ENCODE results near the gene MST1R.
"Not testable (repeated sequence)": the region's sequence is repeated elsewhere in the genome, so short reads cannot be mapped to it uniquely, and the experiment has no call there.

Gene MST1R

DNA sequence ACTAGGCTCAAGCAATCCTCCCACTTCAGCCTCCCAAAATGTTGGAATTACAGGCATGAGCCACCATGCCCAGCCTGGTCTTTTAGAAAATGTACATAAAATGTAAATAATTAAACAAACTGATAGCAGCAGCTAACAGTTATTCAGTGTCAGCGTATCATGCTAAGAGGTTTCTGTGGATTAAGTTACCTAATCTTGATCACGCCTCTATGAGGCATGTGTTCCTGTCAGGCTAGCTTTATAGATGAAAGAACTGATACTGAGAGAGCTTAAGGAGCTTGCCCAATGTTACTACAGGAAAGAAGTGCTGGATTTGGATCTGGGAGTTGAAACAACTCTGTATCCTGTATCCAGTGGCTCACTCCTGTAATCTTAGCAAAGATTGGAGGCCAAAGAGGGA, 11.2 kb upstream of the MST1R start:
- H3K4me3 ChIP-seq (ENCODE audit: low read depth, low read length), result no peak overlapping the region
- no peak for DNase-seq (ENCODE audit: low read depth)

- H3K4me3 ChIP-seq (ENCODE audit: low read depth, low read length), result no peak overlapping the region
- DNase-seq (ENCODE audit: low read depth), result no peak
Measured at GRCh38 chr3:49912881-49913281, 9.2 kb upstream of the MST1R start.

GRCh38 chr3:49911611-49912010, 7.9 kb upstream of the MST1R start:
- DNase-seq (ENCODE audit: low read depth), result no peak
- no peak overlapping the region for H3K4me3 ChIP-seq (ENCODE audit: low read depth, low read length)

- H3K4me3 ChIP-seq (ENCODE audit: low read depth, low read length), result no peak overlapping the region
- no peak for DNase-seq (ENCODE audit: low read depth)
Measured at GRCh38 chr3:49911124-49911420, 7.4 kb upstream of the MST1R start.

GRCh38 chr3:49910409-49911123, 6.9 kb upstream of the MST1R start:
- DNase-seq (ENCODE audit: low read depth), result no peak
- no peak overlapping the region for H3K4me3 ChIP-seq (ENCODE audit: low read depth, low read length)

DNA sequence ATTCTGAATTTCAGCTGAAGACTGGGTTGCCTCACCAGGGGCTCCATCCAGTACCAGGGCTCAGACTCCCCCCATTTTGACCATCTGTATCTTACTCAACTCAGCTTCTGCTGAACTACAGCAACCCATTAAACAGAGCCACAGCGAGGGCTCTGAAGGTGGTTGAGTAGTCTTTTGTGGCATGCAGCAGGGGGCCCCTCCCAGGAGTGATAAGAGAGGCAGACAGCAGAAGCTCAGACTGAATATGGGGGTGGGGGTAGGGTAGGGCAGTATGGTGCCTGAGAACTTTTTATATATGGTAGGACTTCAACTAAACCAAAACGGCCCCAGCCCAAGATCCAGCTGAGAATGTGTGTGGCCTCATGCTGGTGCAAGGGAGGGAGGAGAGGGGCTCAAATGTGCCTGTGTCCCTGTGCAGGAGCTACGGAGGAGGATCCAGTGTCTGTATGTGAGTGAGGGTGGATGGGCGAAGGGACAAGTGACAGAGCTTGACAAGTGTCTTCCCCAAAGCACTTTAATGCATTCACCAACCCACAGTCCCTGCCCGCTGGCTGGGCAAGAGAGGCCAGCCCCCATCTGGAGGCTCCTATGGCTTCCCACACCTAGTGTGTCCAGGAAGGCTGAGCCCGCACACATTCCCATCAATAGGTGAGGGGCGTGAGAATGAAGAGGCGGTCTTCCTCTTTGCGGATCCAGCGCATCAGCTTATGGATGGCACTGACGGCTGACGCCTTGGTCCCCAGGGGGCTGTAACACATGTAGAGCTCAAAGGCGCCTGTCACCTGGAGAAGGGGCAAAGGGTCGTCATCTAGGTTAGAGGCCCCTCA, 4.9 kb upstream of the MST1R start:
- DNase-seq (ENCODE audit: low read depth), result no peak
- H3K4me3 ChIP-seq (ENCODE audit: low read depth, low read length), result no peak overlapping the region

DNA sequence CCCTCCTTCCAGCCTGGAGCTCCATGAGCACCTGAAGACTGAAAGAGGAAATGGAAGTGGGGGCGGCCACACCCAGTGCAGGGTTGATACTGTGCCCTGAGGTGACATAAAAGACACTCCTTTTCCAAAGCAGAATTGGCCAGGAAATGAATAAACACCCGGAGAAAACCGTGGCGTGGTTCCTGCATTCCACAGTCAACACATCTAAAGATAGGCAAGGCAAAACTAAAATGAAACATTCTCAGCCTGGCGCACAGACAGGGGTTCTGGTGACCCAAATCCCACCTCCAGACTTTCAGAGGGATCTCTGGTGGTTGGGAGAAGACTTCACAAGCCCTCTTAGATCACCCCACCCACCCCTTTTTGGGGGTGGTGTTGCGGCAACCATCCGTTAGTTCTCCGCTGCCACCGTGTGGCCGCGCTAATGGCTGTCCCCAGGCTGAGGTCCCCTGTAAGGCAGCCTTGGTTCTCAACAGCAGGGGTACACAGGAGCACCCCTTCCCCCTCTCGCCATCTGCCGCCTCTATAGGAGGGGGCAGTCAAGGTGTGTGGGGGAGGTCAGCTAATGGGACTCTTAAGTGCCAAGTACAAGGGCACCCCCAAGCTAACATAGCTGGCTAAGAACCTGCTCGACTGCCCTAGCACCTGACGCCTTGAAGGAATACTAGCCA, 2.5 kb upstream of the MST1R start:
- DNase-seq (ENCODE audit: low read depth), result no peak
- peak overlapping the region; percentile 18 for H3K4me3 ChIP-seq (ENCODE audit: low read depth, low read length)

GRCh38 chr3:49904448-49904847, 775 bp upstream of the MST1R start:
- H3K4me3 ChIP-seq (ENCODE audit: low read depth, low read length); DNase-seq (ENCODE audit: low read depth): not testable (repeated sequence)

DNA sequence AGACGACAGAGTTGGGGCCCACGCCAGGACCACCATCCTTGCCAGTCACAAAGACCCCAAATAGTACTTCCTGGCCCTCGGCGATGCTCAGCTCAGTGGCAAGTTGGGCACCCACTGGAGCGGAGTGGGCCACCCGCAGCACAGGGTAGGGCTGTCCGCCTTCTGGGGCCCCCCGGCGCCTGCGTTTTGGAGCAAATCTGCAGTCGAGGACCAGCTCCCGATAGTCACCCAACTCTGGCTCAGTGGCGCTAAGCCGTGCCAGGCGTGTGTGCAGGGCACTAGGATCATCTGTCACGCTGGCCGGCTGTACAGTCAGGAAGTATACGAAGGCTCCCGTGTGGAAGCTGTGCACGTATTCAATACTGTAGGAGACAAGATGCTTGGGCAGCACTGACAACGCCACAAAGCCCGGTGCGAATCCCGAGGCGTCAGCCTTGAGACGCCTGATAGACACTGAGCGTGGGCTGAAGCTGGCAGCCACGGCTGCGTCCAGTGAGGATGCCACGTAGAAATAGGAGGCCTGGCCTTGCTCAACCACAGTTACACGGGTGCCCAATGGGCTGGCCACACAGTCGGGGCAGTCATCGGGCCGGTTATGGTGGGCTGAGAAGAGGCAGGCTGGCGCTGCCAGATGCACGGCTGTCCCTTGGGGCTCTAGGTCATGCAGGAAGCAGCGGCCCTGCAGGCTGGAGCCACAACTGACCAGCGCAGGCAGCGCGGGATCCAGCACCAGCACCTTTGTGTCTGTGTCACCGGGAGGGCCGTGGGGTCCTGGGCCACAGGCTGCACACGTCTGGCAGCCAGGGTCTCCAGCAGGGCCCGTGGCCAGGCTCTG, 945 bp downstream of the MST1R start:
- no peak for DNase-seq (ENCODE audit: low read depth)

GRCh38 chr3:49901366-49902339, 2.0 kb downstream of the MST1R start:
- DNase-seq (ENCODE audit: low read depth), result no peak
- H3K4me3 ChIP-seq (ENCODE audit: low read depth, low read length), result no peak overlapping the region

More for the DNA sequence above, 945 bp downstream of the MST1R start:
- no peak overlapping the region for H3K4me3 ChIP-seq (ENCODE audit: low read depth, low read length)

GRCh38 chr3:49900491-49901153, 3.1 kb downstream of the MST1R start:
- DNase-seq (ENCODE audit: low read depth), result no peak
- no peak overlapping the region for H3K4me3 ChIP-seq (ENCODE audit: low read depth, low read length)

DNA sequence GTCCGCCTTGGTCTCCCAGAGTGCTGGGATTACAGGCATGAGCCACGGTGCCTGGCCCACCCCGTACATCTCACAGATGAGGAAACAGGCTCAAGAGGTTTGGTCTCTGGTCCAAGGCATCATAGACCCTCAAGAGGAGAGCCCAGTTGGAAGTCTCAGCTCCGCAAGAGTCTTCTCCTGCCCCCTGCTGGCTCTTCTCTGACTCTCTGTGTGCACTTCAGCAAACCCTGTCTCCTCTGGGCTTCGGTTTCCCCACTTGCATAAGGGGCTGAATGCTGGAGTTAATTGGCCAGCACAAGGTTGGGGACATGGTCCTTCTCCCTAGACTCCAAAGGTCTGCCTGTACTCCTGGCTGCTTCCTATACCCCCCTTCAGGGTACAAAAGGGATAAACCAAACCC, 3.9 kb downstream of the MST1R start:
- DNase-seq (ENCODE audit: low read depth), result no peak
- no peak overlapping the region for H3K4me3 ChIP-seq (ENCODE audit: low read depth, low read length)

GRCh38 chr3:49898991-49899390, 4.7 kb downstream of the MST1R start:
- no peak overlapping the region for H3K4me3 ChIP-seq (ENCODE audit: low read depth, low read length)
- no peak for DNase-seq (ENCODE audit: low read depth)

DNA sequence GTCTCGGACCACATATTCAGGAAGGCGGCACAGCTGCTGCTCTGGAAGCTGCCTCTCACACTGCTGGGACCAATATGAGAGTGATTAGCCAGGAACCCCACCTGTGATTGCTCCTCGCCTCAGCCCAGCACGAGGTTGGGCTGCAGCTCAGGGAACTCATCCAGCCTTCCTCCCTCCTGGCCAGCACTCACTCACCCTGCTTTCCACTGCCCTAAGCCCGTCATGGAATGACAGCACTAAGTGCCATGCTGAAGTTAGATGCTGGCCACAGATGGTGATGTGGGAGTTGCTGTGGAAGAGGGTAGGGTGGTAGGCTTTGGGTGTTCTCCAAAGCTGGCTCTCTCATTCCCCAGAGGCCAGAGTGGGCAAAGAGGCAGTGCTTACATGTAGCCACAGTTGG, 7.3 kb downstream of the MST1R start:
- H3K4me3 ChIP-seq (ENCODE audit: low read depth, low read length), result no peak overlapping the region
- DNase-seq (ENCODE audit: low read depth), result no peak

DNA sequence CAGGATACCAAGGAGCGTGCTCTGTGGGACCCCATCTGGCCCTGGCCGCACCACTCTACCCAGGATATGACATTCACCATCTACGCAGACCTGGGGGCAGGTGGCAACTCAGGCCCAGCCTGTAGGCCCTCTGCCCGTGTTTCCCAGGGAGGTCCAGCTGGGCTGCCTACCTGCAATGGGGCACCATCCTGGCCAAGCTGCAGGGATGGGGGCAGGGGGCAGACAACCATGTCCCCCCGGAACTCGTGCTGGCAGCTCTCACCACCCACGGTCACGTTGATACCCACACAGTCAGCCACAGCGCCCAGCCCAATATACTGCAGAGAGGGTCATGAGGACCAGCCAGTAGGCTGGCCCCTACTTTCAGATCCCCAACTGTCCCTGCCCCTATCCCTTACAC, 7.9 kb downstream of the MST1R start:
- no peak overlapping the region for H3K4me3 ChIP-seq (ENCODE audit: low read depth, low read length)
- DNase-seq (ENCODE audit: low read depth), result no peak

GRCh38 chr3:49889296-49889695, 14.4 kb downstream of the MST1R start:
- H3K4me3 ChIP-seq (ENCODE audit: low read depth, low read length), result no peak overlapping the region
- DNase-seq (ENCODE audit: low read depth), result no peak

GRCh38 chr3:49886922-49887265, 16.8 kb downstream of the MST1R start:
- H3K4me3 ChIP-seq (ENCODE audit: low read depth, low read length), result no peak overlapping the region
- no peak for DNase-seq (ENCODE audit: low read depth)

DNA sequence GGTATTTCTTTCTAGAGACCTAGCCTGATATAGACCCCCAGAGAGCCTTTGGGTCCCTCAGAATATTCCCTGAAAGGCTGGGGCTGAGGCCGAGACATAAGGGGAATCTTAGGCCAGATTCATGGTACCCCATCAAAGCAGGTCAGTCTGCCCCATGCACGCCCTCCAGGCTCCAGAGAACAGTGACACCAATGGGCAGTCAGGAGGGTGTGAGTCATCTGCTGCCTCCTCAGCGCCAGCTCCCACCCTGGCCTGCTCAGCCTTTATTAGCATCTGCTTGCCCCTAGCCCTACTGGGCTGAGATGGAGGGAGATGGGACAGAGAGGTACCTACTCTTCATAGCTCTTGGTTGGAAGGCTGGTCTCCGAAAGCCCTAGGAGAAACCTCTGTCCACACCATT, 19.7 kb downstream of the MST1R start:
- no peak overlapping the region for H3K4me3 ChIP-seq (ENCODE audit: low read depth, low read length)
- no peak for DNase-seq (ENCODE audit: low read depth)

All from skeletal muscle cell (primary cell).